K562 (cell line): ENCODE data around the gene CCSER1.

Experiments used
- JUND ChIP-seq, 2 experiments: IDR thresholded peaks; 2 replicates in 1 of 2; 3 replicates in 1 of 2; pipeline ENCODE4 v1.6.1; 2011; ENCODE audit warnings: borderline replicate concordance in 2 of 2, low read depth in 2 of 2, low read length in 2 of 2, improper control_type of control experiment in 1 of 2, missing biosample characterization in 1 of 2, missing genetic modification characterization in 1 of 2, missing genetic modification reagents in 1 of 2
- KDM1A ChIP-seq, 2 experiments: fragments of 450-650 bp; IDR thresholded peaks; 2 replicates each; pipeline ENCODE4 v1.6.1; 2016; ENCODE audit warnings: mild to moderate bottlenecking in 2 of 2
- POLR2A ChIP-seq: fragments of 450-650 bp; conservative IDR thresholded peaks from 2 replicates; pipeline ENCODE4 v1.6.1; 2016
- RAD21 ChIP-seq, 2 experiments: fragments of 250-450 bp in 1 of 2; fragments of 450-650 bp in 1 of 2; sonication (Bioruptor Pico) in 1 of 2; formaldehyde crosslinking in 1 of 2; IDR thresholded peaks in 1 of 2; conservative IDR thresholded peaks in 1 of 2; 2 replicates each; pipeline versions ENCODE4 v1.4.0 to v1.8.0; 2020 to 2022; ENCODE audit warnings: mild to moderate bottlenecking in 2 of 2, moderate library complexity in 1 of 2
- TCF7 ChIP-seq: sonication (generic); IDR thresholded peaks from 2 replicates; pipeline ENCODE4 v1.6.1; 2016; ENCODE audit warnings: antibody characterized with exemption, borderline replicate concordance
- TCFL5 ChIP-seq: fragments of 250-450 bp; sonication (Bioruptor Pico); conservative IDR thresholded peaks from 2 replicates; pipeline ENCODE4 v1.6.1; 2021; ENCODE audit warnings: mild to moderate bottlenecking, moderate library complexity, matching md5 sums
- ZNF780A ChIP-seq: fragments of 250-450 bp; sonication (Bioruptor Pico); IDR thresholded peaks from 2 replicates; pipeline ENCODE4 v1.5.0; 2021; ENCODE audit warnings: mild to moderate bottlenecking
- TF ChIP-seq, protein P1 (sequence below): fragments of 250-450 bp; sonication (Bioruptor Pico); IDR thresholded peaks from 2 replicates; pipeline ENCODE4 v1.8.0; 2021; ENCODE audit warnings: borderline replicate concordance, mild to moderate bottlenecking, moderate library complexity; ENCODE audit not compliant: poor library complexity, severe bottlenecking
- TF ChIP-seq, protein P2 (sequence below), 2 experiments: fragments of 250-450 bp in 1 of 2; fragments of 450-650 bp in 1 of 2; sonication (Bioruptor Pico) in 1 of 2; IDR thresholded peaks; 2 replicates each; pipeline versions ENCODE4 v1.6.1 to v1.8.0; 2016 to 2021; ENCODE audit warnings: mild to moderate bottlenecking in 2 of 2, moderate library complexity in 2 of 2, missing compliant biosample characterization in 1 of 2, missing genetic modification characterization in 1 of 2
- TF ChIP-seq, protein P3 (sequence below): fragments of 450-650 bp; formaldehyde crosslinking; IDR thresholded peaks from 2 replicates; pipeline ENCODE4 v1.4.0; 2020; ENCODE audit warnings: mild to moderate bottlenecking, mixed read lengths
- TF ChIP-seq, protein P4 (sequence below): fragments of 150-350 bp; IDR thresholded peaks from 2 replicates; pipeline ENCODE4 v1.6.1; 2014; ENCODE audit warnings: low read depth, mild to moderate bottlenecking, low read length, borderline replicate concordance
- TF ChIP-seq, protein P5 (sequence below): sonication (generic); formaldehyde crosslinking; IDR thresholded peaks from 2 replicates; pipeline ENCODE4 v1.8.1; 2023; ENCODE audit warnings: mild to moderate bottlenecking, missing genetic modification reagents

DNA sequence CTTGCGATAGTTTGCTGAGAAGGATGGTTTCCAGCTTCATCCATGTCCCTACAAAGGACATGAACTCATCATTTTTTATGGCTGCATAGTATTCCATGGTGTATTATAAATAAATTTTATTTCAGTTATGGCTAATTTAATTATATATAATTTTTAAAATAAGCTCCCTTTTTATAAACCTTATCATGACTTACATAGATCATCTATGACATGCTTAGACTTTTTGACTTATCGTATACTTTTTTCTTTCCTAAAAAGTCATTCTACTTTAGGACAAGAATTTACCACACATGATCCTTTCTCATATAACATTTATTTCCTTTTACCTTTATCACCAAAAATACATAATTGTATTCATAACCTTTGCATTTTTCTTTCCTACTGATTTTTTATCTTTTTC lies 376.5 kb downstream of the CCSER1 start:
- no peak for TF ChIP-seq POLR2A
- TF ChIP-seq ZNF780A (CRISPR knock-in tag) = no peak
- TF ChIP-seq, protein P1, sequence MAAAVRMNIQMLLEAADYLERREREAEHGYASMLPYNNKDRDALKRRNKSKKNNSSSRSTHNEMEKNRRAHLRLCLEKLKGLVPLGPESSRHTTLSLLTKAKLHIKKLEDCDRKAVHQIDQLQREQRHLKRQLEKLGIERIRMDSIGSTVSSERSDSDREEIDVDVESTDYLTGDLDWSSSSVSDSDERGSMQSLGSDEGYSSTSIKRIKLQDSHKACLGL (CRISPR knock-in tag) = no peak
- TF ChIP-seq, protein P2, sequence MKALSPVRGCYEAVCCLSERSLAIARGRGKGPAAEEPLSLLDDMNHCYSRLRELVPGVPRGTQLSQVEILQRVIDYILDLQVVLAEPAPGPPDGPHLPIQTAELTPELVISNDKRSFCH (CRISPR knock-in tag; IDR thresholded peaks at IDR 0.05) = no peak
- TF ChIP-seq, protein P2 (tag; IDR thresholded peaks at IDR 0.05) = no peak
- TF ChIP-seq, protein P3, sequence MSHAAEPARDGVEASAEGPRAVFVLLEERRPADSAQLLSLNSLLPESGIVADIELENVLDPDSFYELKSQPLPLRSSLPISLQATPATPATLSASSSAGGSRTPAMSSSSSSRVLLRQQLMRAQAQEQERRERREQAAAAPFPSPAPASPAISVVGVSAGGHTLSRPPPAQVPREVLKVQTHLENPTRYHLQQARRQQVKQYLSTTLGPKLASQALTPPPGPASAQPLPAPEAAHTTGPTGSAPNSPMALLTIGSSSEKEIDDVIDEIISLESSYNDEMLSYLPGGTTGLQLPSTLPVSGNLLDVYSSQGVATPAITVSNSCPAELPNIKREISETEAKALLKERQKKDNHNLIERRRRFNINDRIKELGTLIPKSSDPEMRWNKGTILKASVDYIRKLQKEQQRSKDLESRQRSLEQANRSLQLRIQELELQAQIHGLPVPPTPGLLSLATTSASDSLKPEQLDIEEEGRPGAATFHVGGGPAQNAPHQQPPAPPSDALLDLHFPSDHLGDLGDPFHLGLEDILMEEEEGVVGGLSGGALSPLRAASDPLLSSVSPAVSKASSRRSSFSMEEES = no peak
- no peak for TF ChIP-seq RAD21 (CRISPR knock-in tag; conservative IDR thresholded peaks at IDR 0.05 in 1 of 2, IDR thresholded peaks at IDR 0.05 in 1 of 2)
- TF ChIP-seq, protein P4, sequence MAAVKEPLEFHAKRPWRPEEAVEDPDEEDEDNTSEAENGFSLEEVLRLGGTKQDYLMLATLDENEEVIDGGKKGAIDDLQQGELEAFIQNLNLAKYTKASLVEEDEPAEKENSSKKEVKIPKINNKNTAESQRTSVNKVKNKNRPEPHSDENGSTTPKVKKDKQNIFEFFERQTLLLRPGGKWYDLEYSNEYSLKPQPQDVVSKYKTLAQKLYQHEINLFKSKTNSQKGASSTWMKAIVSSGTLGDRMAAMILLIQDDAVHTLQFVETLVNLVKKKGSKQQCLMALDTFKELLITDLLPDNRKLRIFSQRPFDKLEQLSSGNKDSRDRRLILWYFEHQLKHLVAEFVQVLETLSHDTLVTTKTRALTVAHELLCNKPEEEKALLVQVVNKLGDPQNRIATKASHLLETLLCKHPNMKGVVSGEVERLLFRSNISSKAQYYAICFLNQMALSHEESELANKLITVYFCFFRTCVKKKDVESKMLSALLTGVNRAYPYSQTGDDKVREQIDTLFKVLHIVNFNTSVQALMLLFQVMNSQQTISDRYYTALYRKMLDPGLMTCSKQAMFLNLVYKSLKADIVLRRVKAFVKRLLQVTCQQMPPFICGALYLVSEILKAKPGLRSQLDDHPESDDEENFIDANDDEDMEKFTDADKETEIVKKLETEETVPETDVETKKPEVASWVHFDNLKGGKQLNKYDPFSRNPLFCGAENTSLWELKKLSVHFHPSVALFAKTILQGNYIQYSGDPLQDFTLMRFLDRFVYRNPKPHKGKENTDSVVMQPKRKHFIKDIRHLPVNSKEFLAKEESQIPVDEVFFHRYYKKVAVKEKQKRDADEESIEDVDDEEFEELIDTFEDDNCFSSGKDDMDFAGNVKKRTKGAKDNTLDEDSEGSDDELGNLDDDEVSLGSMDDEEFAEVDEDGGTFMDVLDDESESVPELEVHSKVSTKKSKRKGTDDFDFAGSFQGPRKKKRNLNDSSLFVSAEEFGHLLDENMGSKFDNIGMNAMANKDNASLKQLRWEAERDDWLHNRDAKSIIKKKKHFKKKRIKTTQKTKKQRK = no peak
- TF ChIP-seq KDM1A (IDR thresholded peaks at IDR 0.05) = no peak
- TF ChIP-seq, protein P5, sequence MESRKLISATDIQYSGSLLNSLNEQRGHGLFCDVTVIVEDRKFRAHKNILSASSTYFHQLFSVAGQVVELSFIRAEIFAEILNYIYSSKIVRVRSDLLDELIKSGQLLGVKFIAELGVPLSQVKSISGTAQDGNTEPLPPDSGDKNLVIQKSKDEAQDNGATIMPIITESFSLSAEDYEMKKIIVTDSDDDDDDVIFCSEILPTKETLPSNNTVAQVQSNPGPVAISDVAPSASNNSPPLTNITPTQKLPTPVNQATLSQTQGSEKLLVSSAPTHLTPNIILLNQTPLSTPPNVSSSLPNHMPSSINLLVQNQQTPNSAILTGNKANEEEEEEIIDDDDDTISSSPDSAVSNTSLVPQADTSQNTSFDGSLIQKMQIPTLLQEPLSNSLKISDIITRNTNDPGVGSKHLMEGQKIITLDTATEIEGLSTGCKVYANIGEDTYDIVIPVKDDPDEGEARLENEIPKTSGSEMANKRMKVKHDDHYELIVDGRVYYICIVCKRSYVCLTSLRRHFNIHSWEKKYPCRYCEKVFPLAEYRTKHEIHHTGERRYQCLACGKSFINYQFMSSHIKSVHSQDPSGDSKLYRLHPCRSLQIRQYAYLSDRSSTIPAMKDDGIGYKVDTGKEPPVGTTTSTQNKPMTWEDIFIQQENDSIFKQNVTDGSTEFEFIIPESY (CRISPR knock-in tag) = no peak
- TF ChIP-seq TCF7 = no peak
- no peak for TF ChIP-seq TCFL5
- no peak for TF ChIP-seq JUND (IDR thresholded peaks at IDR 0.05; ENCODE audit: borderline replicate concordance, low read depth, low read length)
- no peak for TF ChIP-seq JUND (tag; IDR thresholded peaks at IDR 0.05; ENCODE audit: borderline replicate concordance, low read depth, low read length)
